Transverse colon (tissue), 4 donors: ENCODE results near the gene NEK7. TPM values are rescaled to one million over a fixed set of nuclear protein-coding genes. Genes with fewer than 3 reads are reported as not detected.

Experiments
- DNase-seq: peaks from one replicate; pipeline ENCODE4 v3.0.0-alpha.2; 2019
- H3K27ac ChIP-seq, 4 donors: fragments of 200-600 bp; sonication (generic); 2 replicates each; pipeline ENCODE4 v1.5.1; 2016 to 2018; ENCODE audit warnings: inconsistent platforms in 4 of 4
- H3K27me3 ChIP-seq: fragments of 200-600 bp; sonication (generic); 2 replicates; pipeline ENCODE4 v1.5.1; 2017; ENCODE audit warnings: inconsistent platforms
- H3K36me3 ChIP-seq, 4 donors: fragments of 200-600 bp; sonication (generic); 2 replicates each; pipeline ENCODE4 v1.5.1; 2017 to 2019; ENCODE audit warnings: inconsistent platforms in 4 of 4
- H3K4me1 ChIP-seq, 4 donors: fragments of 200-600 bp; sonication (generic); 2 replicates each; pipeline ENCODE4 v1.5.1; 2017 to 2020; ENCODE audit warnings: inconsistent platforms in 4 of 4
- H3K4me3 ChIP-seq, 4 donors: fragments of 200-600 bp; sonication (generic); 1 replicate in 1 of 4; 2 replicates in 3 of 4; pipeline versions ENCODE4 v1.5.1 to v1.6.1; 2017 to 2019; ENCODE audit warnings: inconsistent platforms in 4 of 4
- H3K9me3 ChIP-seq, 2 donors: fragments of 200-600 bp; sonication (generic); 2 replicates each; pipeline ENCODE4 v1.5.1; 2017 to 2019; ENCODE audit warnings: inconsistent platforms in 2 of 2
- EP300 ChIP-seq: sonication (generic); formaldehyde crosslinking; IDR thresholded peaks from one replicate; pipeline ENCODE4 v1.6.1; 2017; ENCODE audit warnings: antibody characterized with exemption, low read depth
- POLR2A ChIP-seq: fragments of 450-650 bp; IDR thresholded peaks from one replicate; pipeline ENCODE4 v1.6.1; 2016; ENCODE audit warnings: antibody characterized with exemption, mild to moderate bottlenecking, moderate library complexity
- POLR2AphosphoS5 ChIP-seq, 3 donors: sonication (generic); formaldehyde crosslinking; IDR thresholded peaks; one replicate each; pipeline ENCODE4 v1.6.1; 2016; ENCODE audit warnings: antibody characterized with exemption in 3 of 3
- WGBS, 2 donors: methylation state at CpG; one replicate each; pipeline ENCODE4 v1.1.5; 2018; ENCODE audit warnings: low coverage in 1 of 2; 5-methylcytosine and 5-hydroxymethylcytosine counted together
- in situ Hi-C, 4 donors: fragments of 200-750 bp; cut with MboI; loops; one replicate each; pipeline versions ENCODE4 v1.15.0 to v1.15.1; 2017; ENCODE audit warnings: low sequenced_read_pairs in 3 of 4, low pct_ligation_motif_present in 1 of 4, low pct_unique_long_range_greater_than_20kb in 1 of 4
- intact Hi-C: fragments of 100-400 bp; cut with DNase I; formaldehyde crosslinking; loops from one replicate; pipeline ENCODE4 v1.15.1; 2023; ENCODE audit warnings: low total_unique reads
- total RNA-seq, 4 donors: library from RNA; depleted of rRNA; stranded (reverse); fragments of >200 nt; gene quantifications; one replicate each; pipeline ENCODE4 v1.1.0, GENCODE V29; 2016
- TF ChIP-seq, protein P1 (sequence below), 5 experiments: fragments of 200-600 bp in 3 of 5; fragments of 450-650 bp in 2 of 5; sonication (generic) in 3 of 5; IDR thresholded peaks; 1 replicate in 2 of 5; 2 replicates in 3 of 5; pipeline ENCODE4 v1.5.1; 2016 to 2017; ENCODE audit warnings: antibody characterized with exemption in 5 of 5, inconsistent platforms in 3 of 5, mild to moderate bottlenecking in 2 of 5, moderate library complexity in 1 of 5

NEK7 gene
- total RNA-seq, 4 donors from 2014 or later: 40.4 to 71.0 (median 57.6) TPM

DNA sequence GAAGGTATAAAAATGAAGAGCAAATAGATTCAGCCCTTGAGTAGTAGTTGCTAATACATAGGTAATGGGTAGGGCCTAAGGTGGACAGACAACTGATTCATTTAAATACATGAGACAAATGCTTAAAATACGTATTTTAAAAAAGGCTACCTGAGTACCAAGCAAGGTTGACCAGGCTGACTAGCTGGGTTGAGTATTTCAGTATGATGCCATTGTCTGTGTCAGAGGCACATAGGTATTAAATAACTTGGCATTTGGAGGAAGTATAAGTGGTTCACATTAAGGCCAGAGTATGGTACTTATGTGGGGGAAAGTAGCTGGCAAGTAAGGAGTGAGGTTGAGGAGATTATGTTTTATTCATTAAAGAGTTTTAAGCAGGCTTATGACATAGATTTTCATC, 19.4 kb downstream of the NEK7 start:
- H3K9me3 ChIP-seq: no peaks in the 10 kb centered on the region
- peaks cover 12 to 83% (median 26%) of the 10 kb centered on the region in 4 donors for H3K4me1 ChIP-seq
- no peak overlapping the region for H3K4me3 ChIP-seq
- no peak for TF ChIP-seq EP300
- TF ChIP-seq POLR2A: no peak
- TF ChIP-seq, protein P1, sequence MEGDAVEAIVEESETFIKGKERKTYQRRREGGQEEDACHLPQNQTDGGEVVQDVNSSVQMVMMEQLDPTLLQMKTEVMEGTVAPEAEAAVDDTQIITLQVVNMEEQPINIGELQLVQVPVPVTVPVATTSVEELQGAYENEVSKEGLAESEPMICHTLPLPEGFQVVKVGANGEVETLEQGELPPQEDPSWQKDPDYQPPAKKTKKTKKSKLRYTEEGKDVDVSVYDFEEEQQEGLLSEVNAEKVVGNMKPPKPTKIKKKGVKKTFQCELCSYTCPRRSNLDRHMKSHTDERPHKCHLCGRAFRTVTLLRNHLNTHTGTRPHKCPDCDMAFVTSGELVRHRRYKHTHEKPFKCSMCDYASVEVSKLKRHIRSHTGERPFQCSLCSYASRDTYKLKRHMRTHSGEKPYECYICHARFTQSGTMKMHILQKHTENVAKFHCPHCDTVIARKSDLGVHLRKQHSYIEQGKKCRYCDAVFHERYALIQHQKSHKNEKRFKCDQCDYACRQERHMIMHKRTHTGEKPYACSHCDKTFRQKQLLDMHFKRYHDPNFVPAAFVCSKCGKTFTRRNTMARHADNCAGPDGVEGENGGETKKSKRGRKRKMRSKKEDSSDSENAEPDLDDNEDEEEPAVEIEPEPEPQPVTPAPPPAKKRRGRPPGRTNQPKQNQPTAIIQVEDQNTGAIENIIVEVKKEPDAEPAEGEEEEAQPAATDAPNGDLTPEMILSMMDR (IDR thresholded peaks at IDR 0.05): no peak
- TF ChIP-seq POLR2AphosphoS5 (IDR thresholded peaks at IDR 0.05): no peak
- H3K27me3 ChIP-seq: no peaks in the 10 kb centered on the region
- 81 to 92% methylated on average over 1 of the region's 1 CpG for WGBS, 2 donors
- no peaks in the 10 kb centered on the region for H3K36me3 ChIP-seq
- intact Hi-C loops (no loop called here), in situ Hi-C loops (no loop called here)
- DNase-seq: no peak
- H3K27ac ChIP-seq: no peak overlapping the region

DNA sequence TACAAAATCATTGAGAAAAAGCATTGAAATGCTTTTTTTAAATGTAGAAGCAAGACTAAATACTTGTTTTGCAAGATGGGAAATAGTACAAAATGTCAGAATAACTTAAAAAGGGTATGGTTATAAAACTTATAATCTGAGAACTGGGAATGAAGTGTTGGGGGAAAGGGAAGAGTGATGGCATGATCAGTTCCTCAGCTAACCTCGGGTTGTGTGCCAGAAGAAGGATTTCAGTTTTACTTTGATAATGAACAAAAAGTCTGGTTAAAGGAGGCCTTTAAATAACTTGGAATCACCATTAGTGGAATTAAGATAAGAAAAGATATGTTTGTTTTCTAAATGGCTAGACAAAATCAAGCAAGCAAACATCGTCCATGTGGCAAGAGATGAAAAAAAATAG, 20.7 kb downstream of the NEK7 start:
- intact Hi-C loops (no loop called here), in situ Hi-C loops (no loop called here)
- no peaks in the 10 kb centered on the region for H3K9me3 ChIP-seq
- no peaks in the 10 kb centered on the region for H3K27me3 ChIP-seq
- H3K27ac ChIP-seq: no peak overlapping the region
- H3K4me1 ChIP-seq: peaks cover 12 to 71% (median 21%) of the 10 kb centered on the region in 4 donors
- H3K36me3 ChIP-seq: no peaks in the 10 kb centered on the region
- no peak for DNase-seq
- WGBS, 2 donors: 45 to 53% methylated on average over 2 of the region's 2 CpGs
- no peak for TF ChIP-seq POLR2A
- no peak for TF ChIP-seq EP300
- TF ChIP-seq, protein P1 (IDR thresholded peaks at IDR 0.05): no peak
- TF ChIP-seq POLR2AphosphoS5 (IDR thresholded peaks at IDR 0.05): no peak
- H3K4me3 ChIP-seq: no peak overlapping the region

DNA sequence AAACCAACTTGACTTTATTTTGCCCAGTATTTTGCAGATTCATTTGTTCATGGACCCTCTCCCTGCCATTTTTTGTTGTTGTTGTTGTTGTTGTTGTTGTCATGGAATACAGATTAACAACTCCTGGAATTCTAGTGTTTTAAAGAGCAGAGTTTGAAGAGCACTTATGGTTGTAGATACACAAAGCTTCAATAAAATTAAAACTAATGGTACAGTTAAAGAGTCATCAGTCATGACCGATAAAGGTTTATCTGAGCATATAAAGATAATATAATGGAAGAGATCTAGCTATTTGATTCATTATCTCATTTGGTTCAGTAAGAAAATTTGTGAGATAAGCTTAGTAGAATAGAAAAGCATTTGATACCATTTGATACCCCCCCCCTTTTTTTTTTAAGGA, 21.8 kb downstream of the NEK7 start:
- Histone ChIP-seq H3K27me3 (no peaks in the 10 kb centered on the region), H3K27ac (no peak overlapping the region), H3K4me3 (no peak overlapping the region), H3K36me3 (no peaks in the 10 kb centered on the region), H3K9me3 (no peaks in the 10 kb centered on the region), H3K4me1 (peaks cover 12 to 60% (median 21%) of the 10 kb centered on the region in 4 donors)
- in situ Hi-C loops (no loop called here), intact Hi-C loops (no loop called here)
- TF ChIP-seq POLR2AphosphoS5 (IDR thresholded peaks at IDR 0.05) (no peak), EP300 (no peak), POLR2A (no peak)
- TF ChIP-seq, protein P1 (IDR thresholded peaks at IDR 0.05): no peak
- DNase-seq: no peak
- WGBS, 2 donors: 90% methylated on average over 1 of the region's 1 CpG

DNA sequence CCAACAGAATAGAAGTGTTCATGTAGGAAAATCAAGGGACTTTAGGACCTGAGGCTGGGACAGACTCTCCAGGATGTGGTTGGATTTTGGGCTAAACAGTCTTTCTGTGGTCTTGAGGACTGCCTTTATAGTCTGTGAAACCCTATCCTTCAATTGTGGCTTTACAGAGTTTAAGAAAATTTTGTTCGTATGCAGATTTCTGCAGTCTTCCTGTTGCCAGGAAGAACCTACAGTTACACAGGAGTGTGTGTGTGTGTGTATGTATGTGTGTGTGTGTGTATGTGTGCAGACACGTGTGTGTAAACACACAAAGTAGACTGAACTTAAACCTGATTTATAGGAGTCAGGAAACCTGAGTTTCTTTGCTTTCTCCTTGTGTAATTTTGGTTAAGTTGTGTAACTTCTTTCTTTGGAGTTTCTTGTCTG, 22.8 kb downstream of the NEK7 start:
- in situ Hi-C loops (no loop called here), intact Hi-C loops (no loop called here)
- DNase-seq: no peak
- no peaks in the 10 kb centered on the region for H3K36me3 ChIP-seq
- no peak overlapping the region for H3K4me3 ChIP-seq
- no peaks in the 10 kb centered on the region for H3K27me3 ChIP-seq
- no peaks in the 10 kb centered on the region for H3K9me3 ChIP-seq
- 24% methylated on average over 2 of the region's 2 CpGs; no CpG with 5 or more reads in 1 of the 2 donors for WGBS, 2 donors
- peaks cover 6 to 50% (median 18%) of the 10 kb centered on the region in 4 donors for H3K4me1 ChIP-seq
- no peak overlapping the region for H3K27ac ChIP-seq
- TF ChIP-seq, protein P1 (IDR thresholded peaks at IDR 0.05): no peak
- TF ChIP-seq POLR2AphosphoS5 (IDR thresholded peaks at IDR 0.05) (no peak), EP300 (no peak), POLR2A (no peak)
